ENCODE data around the gene TNFRSF4.

Gene TNFRSF4

GRCh38 chr1:1215881-1216605 lies 2.1 kb upstream of the TNFRSF4 start:
- DNase-seq (ENCODE audit: low read depth, low spot score) = no peak
- Histone ChIP-seq H3K4me3 (ENCODE audit: insufficient read length, low read depth) (no peak overlapping the region), H3K9me3 (ENCODE audit: insufficient read depth, low read length) (no peaks in the 10 kb centered on the region), H3K27me3 (ENCODE audit: insufficient read depth, insufficient read length) (no peaks in the 10 kb centered on the region), H3K4me1 (ENCODE audit: insufficient read depth, insufficient read length) (no peaks in the 10 kb centered on the region), H3K9ac (ENCODE audit: insufficient read length, low read depth) (no peak overlapping the region), H3K36me3 (ENCODE audit: insufficient read depth, insufficient read length, low read length) (peaks cover 42% of the 10 kb centered on the region)
- TF ChIP-seq SUZ12 (IDR thresholded peaks at IDR 0.05; ENCODE audit: extremely low read depth, insufficient read depth, insufficient read length) (no peak), ZNF274 (IDR thresholded peaks at IDR 0.05; ENCODE audit: low read depth, low read length) (no peak), YY1 (IDR thresholded peaks at IDR 0.05; ENCODE audit: insufficient read depth, insufficient read length) (no peak)

GRCh38 chr1:1215080-1215676 lies 1.2 kb upstream of the TNFRSF4 start:
- H3K27me3 ChIP-seq (ENCODE audit: insufficient read depth, insufficient read length) = no peaks in the 10 kb centered on the region
- DNase-seq (ENCODE audit: low read depth, low spot score) = no peak
- peaks cover 35% of the 10 kb centered on the region for H3K36me3 ChIP-seq (ENCODE audit: insufficient read depth, insufficient read length, low read length)
- H3K4me3 ChIP-seq (ENCODE audit: insufficient read length, low read depth) = no peak overlapping the region
- TF ChIP-seq YY1 (IDR thresholded peaks at IDR 0.05; ENCODE audit: insufficient read depth, insufficient read length) (no peak), ZNF274 (IDR thresholded peaks at IDR 0.05; ENCODE audit: low read depth, low read length) (no peak), SUZ12 (IDR thresholded peaks at IDR 0.05; ENCODE audit: extremely low read depth, insufficient read depth, insufficient read length) (no peak)
- H3K9ac ChIP-seq (ENCODE audit: insufficient read length, low read depth) = no peak overlapping the region
- H3K4me1 ChIP-seq (ENCODE audit: insufficient read depth, insufficient read length) = peaks cover 2% of the 10 kb centered on the region
- no peaks in the 10 kb centered on the region for H3K9me3 ChIP-seq (ENCODE audit: insufficient read depth, low read length)

DNA sequence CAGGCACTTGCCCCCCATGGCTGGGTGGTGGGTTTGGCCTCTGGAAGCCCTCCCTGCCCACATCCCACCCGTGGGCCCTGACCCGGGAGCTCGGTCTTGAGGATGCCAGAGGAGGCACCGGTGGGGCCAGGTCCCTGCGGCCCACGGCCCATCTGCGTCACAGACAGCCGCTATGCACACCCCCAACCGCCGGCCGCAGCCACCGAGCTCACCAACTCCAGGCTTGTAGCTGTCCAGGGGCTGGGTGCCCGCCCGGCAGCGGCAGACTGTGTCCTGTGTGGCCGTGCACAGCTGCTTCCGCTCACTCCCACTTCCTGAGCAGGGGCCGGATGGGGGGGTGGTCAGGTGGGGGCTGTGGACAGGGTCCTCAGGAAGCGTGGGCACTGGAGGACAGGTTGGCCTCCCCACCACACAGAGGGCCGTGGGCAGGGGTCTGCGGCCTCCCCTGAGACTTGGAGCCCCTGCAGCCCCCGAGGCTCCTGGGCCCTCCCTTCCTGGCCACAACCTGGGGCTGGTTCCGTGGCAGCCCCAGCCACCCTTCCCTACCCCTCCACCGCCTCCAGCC lies 1.1 kb downstream of the TNFRSF4 start:
- DNase-seq (ENCODE audit: low read depth, low spot score) = no peak
- H3K9ac ChIP-seq (ENCODE audit: insufficient read length, low read depth) = no peak overlapping the region
- TF ChIP-seq SUZ12 (IDR thresholded peaks at IDR 0.05; ENCODE audit: extremely low read depth, insufficient read depth, insufficient read length) = no peak
- TF ChIP-seq ZNF274 (IDR thresholded peaks at IDR 0.05; ENCODE audit: low read depth, low read length) = no peak
- no peak for TF ChIP-seq YY1 (IDR thresholded peaks at IDR 0.05; ENCODE audit: insufficient read depth, insufficient read length)

GRCh38 chr1:1211541-1212441 lies 2.2 kb downstream of the TNFRSF4 start:
- Histone ChIP-seq H3K4me1 (ENCODE audit: insufficient read depth, insufficient read length) (peaks cover 13% of the 10 kb centered on the region), H3K9ac (ENCODE audit: insufficient read length, low read depth) (no peak overlapping the region), H3K4me3 (ENCODE audit: insufficient read length, low read depth) (no peak overlapping the region), H3K9me3 (ENCODE audit: insufficient read depth, low read length) (no peaks in the 10 kb centered on the region), H3K27me3 (ENCODE audit: insufficient read depth, insufficient read length) (no peaks in the 10 kb centered on the region), H3K36me3 (ENCODE audit: insufficient read depth, insufficient read length, low read length) (peaks cover 10% of the 10 kb centered on the region)
- DNase-seq (ENCODE audit: low read depth, low spot score) = no peak
- TF ChIP-seq ZNF274 (IDR thresholded peaks at IDR 0.05; ENCODE audit: low read depth, low read length) (no peak), YY1 (IDR thresholded peaks at IDR 0.05; ENCODE audit: insufficient read depth, insufficient read length) (no peak), SUZ12 (IDR thresholded peaks at IDR 0.05; ENCODE audit: extremely low read depth, insufficient read depth, insufficient read length) (no peak)

More for the DNA sequence above, 1.1 kb downstream of the TNFRSF4 start:
- H3K36me3 ChIP-seq (ENCODE audit: insufficient read depth, insufficient read length, low read length) = peaks cover 19% of the 10 kb centered on the region
- H3K4me1 ChIP-seq (ENCODE audit: insufficient read depth, insufficient read length) = peaks cover 6% of the 10 kb centered on the region
- no peaks in the 10 kb centered on the region for H3K27me3 ChIP-seq (ENCODE audit: insufficient read depth, insufficient read length)
- no peak overlapping the region for H3K4me3 ChIP-seq (ENCODE audit: insufficient read length, low read depth)
- no peaks in the 10 kb centered on the region for H3K9me3 ChIP-seq (ENCODE audit: insufficient read depth, low read length)

DNA sequence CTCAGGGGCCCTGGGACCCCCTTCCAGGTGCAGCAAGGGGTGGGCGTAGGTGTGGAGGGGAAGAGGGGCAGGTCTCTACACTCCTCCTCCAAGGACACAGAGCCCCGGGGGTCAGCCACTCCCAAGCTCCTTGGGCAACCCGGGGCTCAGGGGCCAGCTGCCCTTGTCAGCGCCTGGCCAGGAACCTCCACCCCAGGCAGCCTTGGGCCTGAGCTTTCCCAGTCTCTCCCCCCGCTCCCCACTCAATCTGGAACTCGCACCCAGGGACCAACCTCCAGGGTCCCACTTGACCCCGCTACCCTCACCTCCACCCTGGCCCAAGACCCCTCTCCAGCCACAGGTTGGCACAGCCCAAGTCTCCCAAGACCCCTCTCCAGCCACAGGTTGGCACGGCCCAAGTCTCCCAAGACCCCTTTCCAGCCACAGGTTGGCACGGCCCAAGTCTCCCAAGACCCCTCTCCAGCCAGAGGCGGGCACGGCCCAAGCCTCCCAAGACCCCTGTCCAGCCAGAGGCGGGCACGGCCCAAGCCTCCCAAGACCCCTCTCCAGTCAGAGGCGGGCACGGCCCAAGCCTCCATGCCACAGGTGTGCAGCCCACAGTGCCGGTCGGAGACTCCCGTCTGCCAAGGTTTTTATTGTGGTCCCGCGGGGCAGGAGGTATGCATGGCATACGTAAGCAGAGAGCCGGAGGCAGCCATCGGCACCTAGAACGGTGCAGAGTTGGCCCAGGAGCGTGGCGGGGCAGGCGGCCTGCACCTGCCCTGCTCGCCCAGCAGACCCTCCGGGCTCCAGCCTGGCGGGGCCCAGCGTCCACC lies 3.0 kb downstream of the TNFRSF4 start:
- Histone ChIP-seq H3K9ac (ENCODE audit: insufficient read length, low read depth) (no peak overlapping the region), H3K27me3 (ENCODE audit: insufficient read depth, insufficient read length) (no peaks in the 10 kb centered on the region), H3K4me3 (ENCODE audit: insufficient read length, low read depth) (no peak overlapping the region), H3K9me3 (ENCODE audit: insufficient read depth, low read length) (no peaks in the 10 kb centered on the region), H3K36me3 (ENCODE audit: insufficient read depth, insufficient read length, low read length) (peaks cover 3% of the 10 kb centered on the region), H3K4me1 (ENCODE audit: insufficient read depth, insufficient read length) (peaks cover 16% of the 10 kb centered on the region)
- DNase-seq (ENCODE audit: low read depth, low spot score) = no peak
- no peak for TF ChIP-seq YY1 (IDR thresholded peaks at IDR 0.05; ENCODE audit: insufficient read depth, insufficient read length)
- no peak for TF ChIP-seq SUZ12 (IDR thresholded peaks at IDR 0.05; ENCODE audit: extremely low read depth, insufficient read depth, insufficient read length)
- no peak for TF ChIP-seq ZNF274 (IDR thresholded peaks at IDR 0.05; ENCODE audit: low read depth, low read length)

DNA sequence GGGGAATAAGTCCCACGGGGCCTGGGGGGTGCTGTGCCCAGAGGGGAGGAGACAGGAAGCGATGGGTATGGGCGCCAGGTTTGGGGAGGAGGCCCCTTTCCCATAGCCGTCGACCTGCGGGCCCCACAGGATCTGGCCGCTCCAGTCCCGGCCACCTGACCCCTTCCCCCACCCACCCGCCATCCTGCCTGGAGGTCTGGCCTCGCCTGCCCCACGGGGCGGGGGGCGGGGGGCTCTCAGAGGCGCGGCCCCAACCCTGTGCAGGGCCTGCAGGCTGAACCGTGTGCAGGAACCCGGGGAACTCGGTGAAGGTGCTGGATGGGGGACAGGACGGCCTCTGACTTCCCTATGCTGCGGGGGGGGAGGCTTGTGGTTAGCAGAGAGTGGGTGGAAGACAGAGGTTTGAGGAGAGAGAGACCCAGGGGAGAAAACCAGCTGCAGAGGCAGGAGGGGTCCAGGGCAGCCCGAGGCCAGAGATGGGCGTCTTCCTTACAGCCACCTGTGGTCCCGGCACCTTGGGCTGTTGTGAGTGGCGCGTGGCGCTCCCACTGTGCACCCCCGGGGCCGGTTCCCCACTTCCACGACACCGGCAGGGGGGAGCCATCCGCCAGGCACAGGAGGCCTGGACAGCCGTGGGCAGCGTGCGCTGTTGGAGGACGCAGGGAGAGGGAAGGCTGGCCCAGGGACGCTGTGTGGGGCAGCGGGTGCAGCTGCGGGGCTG lies 5.1 kb downstream of the TNFRSF4 start:
- H3K9ac ChIP-seq (ENCODE audit: insufficient read length, low read depth) = peak overlapping the region; percentile 42
- no peaks in the 10 kb centered on the region for H3K36me3 ChIP-seq (ENCODE audit: insufficient read depth, insufficient read length, low read length)
- peaks cover 18% of the 10 kb centered on the region for H3K4me1 ChIP-seq (ENCODE audit: insufficient read depth, insufficient read length)

More for the DNA sequence above, 5.1 kb downstream of the TNFRSF4 start:
- no peak overlapping the region for H3K4me3 ChIP-seq (ENCODE audit: insufficient read length, low read depth)
- H3K9me3 ChIP-seq (ENCODE audit: insufficient read depth, low read length) = no peaks in the 10 kb centered on the region
- H3K27me3 ChIP-seq (ENCODE audit: insufficient read depth, insufficient read length) = no peaks in the 10 kb centered on the region
- no peak for TF ChIP-seq YY1 (IDR thresholded peaks at IDR 0.05; ENCODE audit: insufficient read depth, insufficient read length)
- no peak for TF ChIP-seq ZNF274 (IDR thresholded peaks at IDR 0.05; ENCODE audit: low read depth, low read length)
- TF ChIP-seq SUZ12 (IDR thresholded peaks at IDR 0.05; ENCODE audit: extremely low read depth, insufficient read depth, insufficient read length) = no peak
- DNase-seq (ENCODE audit: low read depth, low spot score) = no peak
